HUES6 (cell line): Measurements from ENCODE around the gene LRRC61.
A peak's percentile ranks its signal among the peaks of the same experiment; 100 is the strongest.
"Not testable (repeated sequence)": the region's sequence is repeated elsewhere in the genome, so short reads cannot be mapped to it uniquely, and the experiment has no call there.

Source experiments
- H3K27ac ChIP-seq: 2 replicates; pipeline ENCODE4 v1.7.0; 2013; ENCODE audit warnings: low read depth, mild to moderate bottlenecking, low read length, inconsistent platforms
- H3K27me3 ChIP-seq: 2 replicates; pipeline ENCODE4 v1.6.1; 2013; ENCODE audit warnings: low read length; ENCODE audit not compliant: control insufficient read depth, insufficient read depth
- H3K36me3 ChIP-seq: 2 replicates; pipeline ENCODE4 v1.6.1; 2013; ENCODE audit warnings: low read length; ENCODE audit not compliant: control insufficient read depth, insufficient read depth
- H3K4me1 ChIP-seq: 2 replicates; pipeline ENCODE4 v1.6.1; 2013; ENCODE audit warnings: low read length; ENCODE audit not compliant: control insufficient read depth, insufficient read depth
- H3K4me3 ChIP-seq: 2 replicates; pipeline ENCODE4 v1.5.1; 2013; ENCODE audit warnings: low read depth, low read length
- H3K9ac ChIP-seq: one replicate; pipeline ENCODE4 v1.6.1; 2013; ENCODE audit warnings: mild to moderate bottlenecking, low read length
- H3K9me3 ChIP-seq: 2 replicates; pipeline ENCODE4 v1.6.1; 2013; ENCODE audit warnings: low read depth, low read length; ENCODE audit not compliant: control insufficient read depth, insufficient read depth

LRRC61 gene

GRCh38 chr7:150322833-150323681 lies at the start of gene LRRC61, which contains the start of gene ACTR3C:
LRRC61 (plus strand) TSS chr7:150323355; CDS start chr7:150336862, 13,507 bp downstream.
ACTR3C (minus strand) TSS chr7:150323545; CDS start chr7:150295296, 28,249 bp downstream.
- peaks cover 24% of the 10 kb centered on the region for H3K4me1 ChIP-seq
- H3K9ac ChIP-seq = peak within 1 kb of the TSS; percentile 88
- H3K27me3 ChIP-seq = no peaks in the 10 kb centered on the region
- no peaks in the 10 kb centered on the region for H3K9me3 ChIP-seq
- H3K4me3 ChIP-seq = peak within 1 kb of the TSS; percentile 85
- peaks cover 34% of the 10 kb centered on the region for H3K36me3 ChIP-seq
- H3K27ac ChIP-seq = peak within 1 kb of the TSS; percentile 67

- H3K9me3 ChIP-seq = not testable (repeated sequence)
Observed at GRCh38 chr7:150276132-150276695, 46.9 kb upstream of the LRRC61 start.

GRCh38 chr7:150278383-150278782 lies 44.8 kb upstream of the LRRC61 start:
- H3K4me3 ChIP-seq, H3K36me3 ChIP-seq, H3K9me3 ChIP-seq, H3K4me1 ChIP-seq, H3K27ac ChIP-seq, H3K9ac ChIP-seq, H3K27me3 ChIP-seq: not testable (repeated sequence)

More at GRCh38 chr7:150276132-150276695, 46.9 kb upstream of the LRRC61 start:
- H3K4me1 ChIP-seq, H3K27me3 ChIP-seq, H3K4me3 ChIP-seq, H3K36me3 ChIP-seq, H3K9ac ChIP-seq, H3K27ac ChIP-seq: not testable (repeated sequence)

- H3K4me3 ChIP-seq, H3K27me3 ChIP-seq, H3K9ac ChIP-seq, H3K27ac ChIP-seq, H3K36me3 ChIP-seq, H3K4me1 ChIP-seq, H3K9me3 ChIP-seq: not testable (repeated sequence)
Observed at GRCh38 chr7:150281681-150282403, 41.3 kb upstream of the LRRC61 start.

GRCh38 chr7:150283111-150283510 lies 40.0 kb upstream of the LRRC61 start:
- H3K27ac ChIP-seq, H3K27me3 ChIP-seq, H3K9me3 ChIP-seq, H3K4me1 ChIP-seq, H3K9ac ChIP-seq, H3K4me3 ChIP-seq, H3K36me3 ChIP-seq: not testable (repeated sequence)

- not testable (repeated sequence) for H3K9me3 ChIP-seq, H3K4me1 ChIP-seq, H3K27me3 ChIP-seq
Observed at GRCh38 chr7:150283608-150284007, 39.5 kb upstream of the LRRC61 start.

GRCh38 chr7:150285849-150286754 lies 37.1 kb upstream of the LRRC61 start:
- not testable (repeated sequence) for H3K27me3 ChIP-seq, H3K36me3 ChIP-seq, H3K27ac ChIP-seq, H3K4me1 ChIP-seq, H3K9ac ChIP-seq, H3K4me3 ChIP-seq, H3K9me3 ChIP-seq

More at GRCh38 chr7:150283608-150284007, 39.5 kb upstream of the LRRC61 start:
- H3K9ac ChIP-seq, H3K36me3 ChIP-seq, H3K27ac ChIP-seq, H3K4me3 ChIP-seq: not testable (repeated sequence)

GRCh38 chr7:150287815-150288214 lies 35.3 kb upstream of the LRRC61 start:
- not testable (repeated sequence) for H3K36me3 ChIP-seq, H3K9me3 ChIP-seq, H3K4me3 ChIP-seq, H3K27ac ChIP-seq, H3K27me3 ChIP-seq, H3K9ac ChIP-seq, H3K4me1 ChIP-seq

GRCh38 chr7:150288816-150289215 lies 34.3 kb upstream of the LRRC61 start:
- not testable (repeated sequence) for H3K27me3 ChIP-seq, H3K9me3 ChIP-seq, H3K4me1 ChIP-seq, H3K36me3 ChIP-seq, H3K4me3 ChIP-seq, H3K9ac ChIP-seq, H3K27ac ChIP-seq

- H3K27ac ChIP-seq, H3K27me3 ChIP-seq, H3K4me1 ChIP-seq, H3K4me3 ChIP-seq, H3K9ac ChIP-seq, H3K9me3 ChIP-seq, H3K36me3 ChIP-seq: not testable (repeated sequence)
Observed at GRCh38 chr7:150290317-150290716, 32.8 kb upstream of the LRRC61 start.
